Ishikawa (cell line): ENCODE results near the gene LPAR2.

Experiments
- CEBPB ChIP-seq: IDR thresholded peaks from 2 replicates; pipeline ENCODE4 v1.6.1; 2012
- CREB1 ChIP-seq: IDR thresholded peaks from 2 replicates; pipeline ENCODE4 v1.6.1; 2012; ENCODE audit warnings: low read depth
- EGR1 ChIP-seq: IDR thresholded peaks from 2 replicates; pipeline ENCODE4 v1.6.1; 2012
- EP300 ChIP-seq: IDR thresholded peaks from 2 replicates; pipeline ENCODE4 v1.6.1; 2012; ENCODE audit warnings: borderline replicate concordance
- FOXM1 ChIP-seq: IDR thresholded peaks from 2 replicates; pipeline ENCODE4 v1.6.1; 2012; ENCODE audit warnings: low read depth, borderline replicate concordance
- MAX ChIP-seq: IDR thresholded peaks from 2 replicates; pipeline ENCODE4 v1.6.1; 2012
- RAD21 ChIP-seq: IDR thresholded peaks from 2 replicates; pipeline ENCODE4 v1.6.1; 2012; ENCODE audit warnings: low read depth
- REST ChIP-seq: IDR thresholded peaks from 2 replicates; pipeline ENCODE4 v1.6.1; 2012; ENCODE audit warnings: low read depth, mild to moderate bottlenecking
- TAF1 ChIP-seq: IDR thresholded peaks from 2 replicates; pipeline ENCODE4 v1.6.1; 2012; ENCODE audit warnings: low read depth, mild to moderate bottlenecking
- TCF12 ChIP-seq: IDR thresholded peaks from 2 replicates; pipeline ENCODE4 v1.6.1; 2012; ENCODE audit warnings: low read depth
- TEAD4 ChIP-seq: IDR thresholded peaks from 2 replicates; pipeline ENCODE4 v1.6.1; 2012
- USF1 ChIP-seq: IDR thresholded peaks from 2 replicates; pipeline ENCODE4 v1.6.1; 2012
- YY1 ChIP-seq: IDR thresholded peaks from 2 replicates; pipeline ENCODE4 v1.6.1; 2012; ENCODE audit warnings: low read depth
- ZBTB7A ChIP-seq: IDR thresholded peaks from 2 replicates; pipeline ENCODE4 v1.6.1; 2012; ENCODE audit warnings: low read depth

- TF ChIP-seq RAD21 (no peak), YY1 (no peak), CREB1 (no peak), TEAD4 (no peak), MAX (no peak), CEBPB (no peak), EP300 (no peak), REST (no peak), TAF1 (no peak), USF1 (no peak), TCF12 (no peak), FOXM1 (no peak), ZBTB7A (no peak), EGR1 (no peak)
These were observed 32.8 kb downstream of the LPAR2 start for GRCh38 chr19:19595171-19595701.
